Prostate gland (tissue), 2 donors: ENCODE results near the gene TBX4. TPM values are rescaled to one million over a fixed set of nuclear protein-coding genes. Genes with fewer than 3 reads are reported as not detected.
A peak's percentile ranks its signal among the peaks of the same experiment; 100 is the strongest.

Source experiments
- DNase-seq: peaks from one replicate; pipeline ENCODE4 v3.0.0-alpha.2; 2019; ENCODE audit warnings: low spot score
- H3K27ac ChIP-seq, 2 donors: fragments of 200-600 bp; sonication (generic); 2 replicates each; pipeline ENCODE4 v1.5.1; 2017 to 2019
- H3K27me3 ChIP-seq: fragments of 200-600 bp; sonication (generic); replicated peaks from 2 replicates; pipeline ENCODE4 v1.5.1; 2019; ENCODE audit not compliant: insufficient read depth
- H3K36me3 ChIP-seq, 2 donors: fragments of 200-600 bp; sonication (generic); 1 replicate in 1 of 2; 2 replicates in 1 of 2; pipeline versions ENCODE4 v1.5.1 to v1.8.1; 2017 to 2019
- H3K4me1 ChIP-seq: fragments of 200-600 bp; sonication (generic); replicated peaks from 2 replicates; pipeline ENCODE4 v1.5.1; 2019
- H3K4me3 ChIP-seq, 2 donors: fragments of 200-600 bp; sonication (generic); 2 replicates each; pipeline ENCODE4 v1.5.1; 2017 to 2019
- H3K9me3 ChIP-seq: fragments of 200-600 bp; sonication (generic); 2 replicates; pipeline ENCODE4 v1.5.1; 2017
- POLR2A ChIP-seq: fragments of 450-650 bp; IDR thresholded peaks from one replicate; pipeline ENCODE4 v1.6.1; 2016; ENCODE audit warnings: antibody characterized with exemption, mild to moderate bottlenecking
- POLR2AphosphoS5 ChIP-seq: sonication (generic); formaldehyde crosslinking; IDR thresholded peaks from one replicate; pipeline ENCODE4 v1.6.1; 2017; ENCODE audit warnings: antibody characterized with exemption
- WGBS: methylation state at CpG from one replicate; pipeline ENCODE4 v1.1.5; 2018; 5-methylcytosine and 5-hydroxymethylcytosine counted together
- intact Hi-C: fragments of 100-400 bp; cut with DNase I; formaldehyde crosslinking; loops from one replicate; pipeline ENCODE4 v1.14.2; 2022
- total RNA-seq, 2 donors: library from RNA; depleted of rRNA; stranded (reverse); fragments of >200 nt; gene quantifications; one replicate each; pipeline ENCODE4 v1.1.0, GENCODE V29; 2016
- TF ChIP-seq, protein P1 (sequence below), 4 experiments: fragments of 200-600 bp in 2 of 4; fragments of 450-650 bp in 2 of 4; sonication (generic) in 2 of 4; IDR thresholded peaks; 1 replicate in 3 of 4; 2 replicates in 1 of 4; pipeline ENCODE4 v1.5.1; 2016 to 2019; ENCODE audit warnings: antibody characterized with exemption in 4 of 4, mild to moderate bottlenecking in 2 of 4, moderate library complexity in 2 of 4

TBX4 gene
- 1 to 10 TPM; 3.5 to 5.0 TPM for total RNA-seq

DNA sequence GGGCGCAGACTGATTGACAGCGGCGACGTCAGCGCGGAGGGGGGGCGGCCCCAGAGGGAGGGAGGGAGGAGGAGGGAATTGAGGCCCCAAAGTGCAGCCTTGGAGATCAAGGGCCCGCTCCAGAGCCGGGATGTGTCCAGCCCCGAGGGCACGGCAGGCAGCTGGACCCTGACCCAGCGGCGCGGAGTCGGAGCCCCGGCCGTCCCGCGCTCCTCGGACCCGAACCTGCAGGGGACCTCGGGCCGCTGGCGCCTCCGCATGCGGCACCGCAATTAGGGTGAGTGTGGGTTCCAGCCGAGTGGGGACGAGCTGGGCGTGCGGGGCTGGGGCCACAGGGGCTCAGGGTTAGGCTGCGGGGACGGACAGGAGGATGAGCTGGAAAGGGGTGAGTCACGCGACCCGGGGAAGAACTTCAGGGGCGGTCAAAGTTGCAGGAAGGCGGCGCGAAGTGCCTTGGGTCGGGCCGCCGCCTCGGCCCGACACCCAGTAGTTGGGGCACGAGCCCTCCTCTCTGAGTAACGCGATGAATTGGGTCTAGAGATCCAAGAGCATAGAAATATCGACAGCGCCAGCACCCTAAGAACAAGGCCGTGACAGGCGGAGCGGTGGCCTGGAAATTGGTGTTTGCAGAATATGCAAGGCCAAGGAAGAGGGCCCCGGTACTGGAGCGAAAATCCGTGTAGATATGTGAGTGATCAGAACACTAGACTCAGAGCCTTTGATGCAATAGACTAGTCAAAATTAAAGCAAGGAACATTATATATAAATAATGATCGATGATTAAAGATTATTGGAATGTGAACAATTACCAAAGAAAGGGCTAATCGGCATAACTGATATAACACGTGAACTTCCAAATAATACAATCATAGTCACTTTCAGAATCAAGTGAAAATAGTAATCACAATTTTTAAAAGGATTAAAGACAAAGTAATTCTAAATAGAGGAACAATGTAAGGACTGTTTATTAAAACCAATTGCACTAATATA is at the start of gene TBX4:
TSS of gene TBX4 (plus strand) at position 122 of the 990 bp plus-strand sequence. CDS start 4,069 bp downstream, outside the sequence.
- H3K4me1 ChIP-seq, result no peaks in the 10 kb centered on the region

DNA sequence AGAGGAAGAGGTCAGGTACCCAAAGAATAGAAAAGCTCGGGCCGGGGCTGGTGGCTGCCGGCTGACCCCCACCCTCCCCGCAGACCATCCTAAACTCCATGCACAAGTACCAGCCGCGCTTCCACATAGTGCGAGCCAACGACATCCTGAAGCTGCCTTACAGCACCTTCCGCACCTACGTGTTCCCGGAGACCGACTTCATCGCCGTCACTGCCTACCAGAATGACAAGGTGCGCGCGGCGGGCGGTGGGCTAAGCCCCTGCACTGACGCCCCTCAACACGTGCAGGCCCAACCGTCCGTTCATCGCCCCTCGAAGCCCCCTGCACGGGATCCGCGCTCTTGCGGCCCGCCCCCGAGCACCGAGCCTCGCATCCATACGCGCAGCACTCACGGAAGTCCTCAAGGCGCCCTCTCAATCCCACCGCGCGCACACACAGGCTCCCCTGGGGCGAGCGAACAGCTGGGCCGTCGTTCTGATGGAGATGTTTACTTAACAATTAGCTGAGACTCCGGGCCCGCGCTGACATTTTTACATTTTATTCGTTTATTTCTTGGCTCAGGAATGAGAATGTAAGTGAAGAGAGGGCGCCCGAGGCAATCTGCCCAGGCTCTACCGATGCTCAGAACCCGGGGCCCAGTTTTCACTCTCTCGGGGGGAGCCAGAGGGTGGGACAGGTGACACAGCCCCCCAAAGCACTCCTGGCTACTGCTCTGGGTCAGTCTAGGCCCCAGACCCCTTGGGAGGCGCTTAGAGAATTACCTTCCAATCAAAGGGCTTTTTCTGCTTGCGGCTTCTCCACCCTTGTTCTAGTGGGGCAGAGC is 49.0 kb upstream of the TBX4 start:
- Histone ChIP-seq H3K9me3 (no peaks in the 10 kb centered on the region), H3K4me3 (peak overlapping the region; percentile 22 to 56), H3K27ac (peak overlapping the region; percentile 79 to 84), H3K36me3 (no peaks in the 10 kb centered on the region), H3K4me1 (no peaks in the 10 kb centered on the region), H3K27me3 (peaks cover 11% of the 10 kb centered on the region)
- DNase-seq, result no peak
- 16% methylated on average over 53 of the region's 55 CpGs for whole genome bisulfite sequencing
- intact Hi-C loops, result loop anchor here (5.0 kb wide), 2 partner anchors 49 to 656 kb away; partner anchors contain the start of gene TBX4
- TF ChIP-seq, protein P1, sequence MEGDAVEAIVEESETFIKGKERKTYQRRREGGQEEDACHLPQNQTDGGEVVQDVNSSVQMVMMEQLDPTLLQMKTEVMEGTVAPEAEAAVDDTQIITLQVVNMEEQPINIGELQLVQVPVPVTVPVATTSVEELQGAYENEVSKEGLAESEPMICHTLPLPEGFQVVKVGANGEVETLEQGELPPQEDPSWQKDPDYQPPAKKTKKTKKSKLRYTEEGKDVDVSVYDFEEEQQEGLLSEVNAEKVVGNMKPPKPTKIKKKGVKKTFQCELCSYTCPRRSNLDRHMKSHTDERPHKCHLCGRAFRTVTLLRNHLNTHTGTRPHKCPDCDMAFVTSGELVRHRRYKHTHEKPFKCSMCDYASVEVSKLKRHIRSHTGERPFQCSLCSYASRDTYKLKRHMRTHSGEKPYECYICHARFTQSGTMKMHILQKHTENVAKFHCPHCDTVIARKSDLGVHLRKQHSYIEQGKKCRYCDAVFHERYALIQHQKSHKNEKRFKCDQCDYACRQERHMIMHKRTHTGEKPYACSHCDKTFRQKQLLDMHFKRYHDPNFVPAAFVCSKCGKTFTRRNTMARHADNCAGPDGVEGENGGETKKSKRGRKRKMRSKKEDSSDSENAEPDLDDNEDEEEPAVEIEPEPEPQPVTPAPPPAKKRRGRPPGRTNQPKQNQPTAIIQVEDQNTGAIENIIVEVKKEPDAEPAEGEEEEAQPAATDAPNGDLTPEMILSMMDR (IDR thresholded peaks at IDR 0.05), result no peak
- no peak for TF ChIP-seq POLR2A
- no peak for TF ChIP-seq POLR2AphosphoS5

More for the DNA sequence above, at the start of gene TBX4:
- no peak for DNase-seq
- Histone ChIP-seq H3K4me3 (peak within 1 kb of the TSS; percentile 11 to 34), H3K36me3 (no peaks in the 10 kb centered on the region), H3K9me3 (no peaks in the 10 kb centered on the region), H3K27me3 (peaks cover 33% of the 10 kb centered on the region), H3K27ac (peak within 1 kb of the TSS in 1 of 2 donors; percentile 64)
- intact Hi-C loops, result loop anchor here (5.0 kb wide), 1 partner anchor 50 kb away; no protein-coding TSS in a partner anchor
- TF ChIP-seq POLR2A (no peak), POLR2AphosphoS5 (no peak)
- TF ChIP-seq, protein P1 (IDR thresholded peaks at IDR 0.05), result no peak
- WGBS, result 17% methylated on average over 39 of the region's 59 CpGs

DNA sequence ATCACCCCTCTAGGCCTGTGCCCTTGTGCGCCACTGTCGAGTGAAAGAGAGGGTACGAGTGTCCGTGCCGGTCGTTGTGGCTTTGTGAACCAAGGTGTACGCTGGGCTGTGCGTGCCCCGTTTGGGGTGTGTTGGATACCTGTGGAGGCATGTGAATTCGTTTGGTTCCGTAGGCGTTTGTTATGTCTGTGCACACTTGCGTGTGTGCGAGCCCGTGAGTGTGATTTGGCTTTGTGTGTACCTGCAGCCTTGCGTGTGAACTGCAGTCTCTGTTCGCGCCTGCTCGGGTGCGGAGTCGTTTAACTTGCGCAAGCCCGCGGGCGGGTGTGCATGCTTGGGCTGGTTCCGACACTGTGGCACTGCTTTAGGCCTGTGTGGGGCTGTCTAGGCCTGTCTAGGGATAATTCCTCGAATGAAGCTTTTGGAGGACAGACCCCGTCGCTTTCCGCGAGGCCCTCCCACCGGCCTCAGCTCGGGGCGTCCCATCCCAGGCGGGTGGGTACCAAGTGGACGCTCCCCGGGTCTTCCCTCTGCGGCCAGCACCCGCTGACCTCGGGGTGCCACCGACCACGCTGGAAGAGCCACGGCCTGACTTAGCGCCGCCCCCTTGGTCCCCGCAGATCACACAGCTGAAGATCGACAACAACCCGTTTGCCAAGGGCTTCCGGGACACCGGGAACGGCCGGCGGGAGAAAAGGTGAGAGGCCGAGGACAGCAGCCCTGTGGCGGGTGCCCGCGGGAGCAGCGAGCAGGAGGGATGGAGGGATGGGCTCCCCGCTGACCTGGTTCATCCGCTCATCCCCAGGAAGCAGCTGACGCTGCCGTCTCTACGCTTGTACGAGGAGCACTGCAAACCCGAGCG is 48.2 kb upstream of the TBX4 start:
- H3K4me1 ChIP-seq, result no peaks in the 10 kb centered on the region
- H3K36me3 ChIP-seq, result no peaks in the 10 kb centered on the region
- WGBS, result 22% methylated on average over 66 of the region's 66 CpGs
- peak overlapping the region; percentile 79 to 84 for H3K27ac ChIP-seq
- intact Hi-C loops, result loop anchor here (5.0 kb wide), 2 partner anchors 48 to 657 kb away; partner anchors contain the start of gene TBX4
- no peak for DNase-seq
- TF ChIP-seq, protein P1 (IDR thresholded peaks at IDR 0.05), result no peak
- TF ChIP-seq POLR2AphosphoS5 (no peak), POLR2A (no peak)
- H3K27me3 ChIP-seq, result peaks cover 11% of the 10 kb centered on the region
- no peaks in the 10 kb centered on the region for H3K9me3 ChIP-seq
- peak overlapping the region; percentile 22 to 56 for H3K4me3 ChIP-seq

DNA sequence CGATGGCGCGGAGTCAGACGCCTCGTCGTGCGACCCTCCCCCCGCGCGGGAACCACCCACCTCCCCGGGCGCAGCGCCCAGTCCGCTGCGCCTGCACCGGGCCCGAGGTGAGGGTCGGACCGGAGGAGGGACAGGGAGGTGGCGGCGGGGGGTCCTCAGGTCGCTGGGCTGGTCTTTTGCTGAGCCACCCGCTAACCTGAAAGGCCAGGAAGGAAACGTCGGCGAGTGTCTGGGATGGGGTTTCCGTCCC is 47.6 kb upstream of the TBX4 start:
- Histone ChIP-seq H3K36me3 (no peaks in the 10 kb centered on the region), H3K27ac (peak overlapping the region; percentile 79 to 84), H3K4me3 (peak overlapping the region; percentile 22 to 56), H3K27me3 (peaks cover 11% of the 10 kb centered on the region), H3K9me3 (no peaks in the 10 kb centered on the region), H3K4me1 (no peaks in the 10 kb centered on the region)
- no peak for TF ChIP-seq POLR2A
- no peak for TF ChIP-seq POLR2AphosphoS5
- TF ChIP-seq, protein P1 (IDR thresholded peaks at IDR 0.05), result no peak
- intact Hi-C loops, result loop anchor here (5.0 kb wide), 2 partner anchors 48 to 657 kb away; partner anchors contain the start of gene TBX4
- 30% methylated on average over 26 of the region's 27 CpGs for WGBS
- DNase-seq, result no peak
